Measurements from ENCODE around the gene FAM107A. TPM values are rescaled to one million over a fixed set of nuclear protein-coding genes. Genes with fewer than 3 reads are reported as not detected.

FAM107A gene
- total and polyA plus RNA-seq, 2 experiments from 2014 or later, result 1.0 to 1.1 TPM

DNA sequence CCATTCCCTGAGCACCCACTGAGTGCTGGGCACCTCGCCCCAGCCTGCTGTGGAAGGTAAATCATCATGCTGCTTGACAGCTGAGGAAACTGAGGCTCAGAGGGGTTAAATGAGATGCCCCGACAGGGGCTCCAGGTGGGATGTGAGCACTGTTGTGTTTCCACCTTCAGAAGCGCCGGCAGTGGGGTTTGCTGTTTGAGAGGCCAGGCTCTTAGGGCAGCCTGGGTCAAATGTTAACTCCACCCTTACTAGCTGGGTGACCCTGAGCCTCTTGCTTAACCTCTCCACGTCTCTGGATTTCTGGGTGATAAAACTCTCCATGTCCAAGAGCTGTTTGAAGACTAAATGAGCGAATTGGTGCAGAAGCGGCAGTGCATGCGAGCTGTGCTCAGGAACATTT is 46.3 kb upstream of the FAM107A start:
- Histone ChIP-seq H3K4me1 (ENCODE audit: insufficient read depth) (no peaks in the 10 kb centered on the region), H3K4me2 (no peak overlapping the region), H3F3A (replicated peaks; ENCODE audit: low read depth) (no peaks in the 10 kb centered on the region), H4K20me1 (replicated peaks; ENCODE audit: insufficient read depth) (no peaks in the 10 kb centered on the region), H3K36me3 (ENCODE audit: insufficient read depth) (no peaks in the 10 kb centered on the region), H3K79me2 (replicated peaks; ENCODE audit: insufficient read depth) (no peaks in the 10 kb centered on the region), H3K4me3 (no peak overlapping the region), H3K27me3 (ENCODE audit: insufficient read depth) (no peaks in the 10 kb centered on the region), H3K9me2 (ENCODE audit: insufficient read depth) (no peaks in the 10 kb centered on the region), H2AFZ (no peak overlapping the region), H3K27ac (ENCODE audit: low read depth) (no peak overlapping the region)
- peaks cover 5% of the 10 kb centered on the region for H3K27me3 Mint-ChIP-seq (ENCODE audit: insufficient read depth, low read depth, poor library complexity)
- ATAC-seq (no peak), DNase-seq (ENCODE audit: low spot score) (no peak)
- H3K9me3 Mint-ChIP-seq, result no peaks in the 10 kb centered on the region; the same call in 2 of the 3 replicates
- TF ChIP-seq JUNB (IDR thresholded peaks at IDR 0.05; ENCODE audit: unreplicated experiment) (no peak), EZH2 (IDR thresholded peaks at IDR 0.05; ENCODE audit: low read depth, unreplicated experiment) (no peak), EZH2phosphoT487 (IDR thresholded peaks at IDR 0.05; ENCODE audit: unreplicated experiment) (no peak), CREB1 (CRISPR knock-in tag; IDR thresholded peaks at IDR 0.05; ENCODE audit: low read depth) (no peak), POLR2AphosphoS5 (IDR thresholded peaks at IDR 0.05; ENCODE audit: low read depth) (no peak), ZNF114 (CRISPR knock-in tag; IDR thresholded peaks at IDR 0.05) (no peak), CTCF (conservative IDR thresholded peaks at IDR 0.05; ENCODE audit: low read depth in 2 of 2) (no peak), ZNF331 (CRISPR knock-in tag; IDR thresholded peaks at IDR 0.05; ENCODE audit: low read depth) (no peak)
- TF ChIP-seq, protein P1, sequence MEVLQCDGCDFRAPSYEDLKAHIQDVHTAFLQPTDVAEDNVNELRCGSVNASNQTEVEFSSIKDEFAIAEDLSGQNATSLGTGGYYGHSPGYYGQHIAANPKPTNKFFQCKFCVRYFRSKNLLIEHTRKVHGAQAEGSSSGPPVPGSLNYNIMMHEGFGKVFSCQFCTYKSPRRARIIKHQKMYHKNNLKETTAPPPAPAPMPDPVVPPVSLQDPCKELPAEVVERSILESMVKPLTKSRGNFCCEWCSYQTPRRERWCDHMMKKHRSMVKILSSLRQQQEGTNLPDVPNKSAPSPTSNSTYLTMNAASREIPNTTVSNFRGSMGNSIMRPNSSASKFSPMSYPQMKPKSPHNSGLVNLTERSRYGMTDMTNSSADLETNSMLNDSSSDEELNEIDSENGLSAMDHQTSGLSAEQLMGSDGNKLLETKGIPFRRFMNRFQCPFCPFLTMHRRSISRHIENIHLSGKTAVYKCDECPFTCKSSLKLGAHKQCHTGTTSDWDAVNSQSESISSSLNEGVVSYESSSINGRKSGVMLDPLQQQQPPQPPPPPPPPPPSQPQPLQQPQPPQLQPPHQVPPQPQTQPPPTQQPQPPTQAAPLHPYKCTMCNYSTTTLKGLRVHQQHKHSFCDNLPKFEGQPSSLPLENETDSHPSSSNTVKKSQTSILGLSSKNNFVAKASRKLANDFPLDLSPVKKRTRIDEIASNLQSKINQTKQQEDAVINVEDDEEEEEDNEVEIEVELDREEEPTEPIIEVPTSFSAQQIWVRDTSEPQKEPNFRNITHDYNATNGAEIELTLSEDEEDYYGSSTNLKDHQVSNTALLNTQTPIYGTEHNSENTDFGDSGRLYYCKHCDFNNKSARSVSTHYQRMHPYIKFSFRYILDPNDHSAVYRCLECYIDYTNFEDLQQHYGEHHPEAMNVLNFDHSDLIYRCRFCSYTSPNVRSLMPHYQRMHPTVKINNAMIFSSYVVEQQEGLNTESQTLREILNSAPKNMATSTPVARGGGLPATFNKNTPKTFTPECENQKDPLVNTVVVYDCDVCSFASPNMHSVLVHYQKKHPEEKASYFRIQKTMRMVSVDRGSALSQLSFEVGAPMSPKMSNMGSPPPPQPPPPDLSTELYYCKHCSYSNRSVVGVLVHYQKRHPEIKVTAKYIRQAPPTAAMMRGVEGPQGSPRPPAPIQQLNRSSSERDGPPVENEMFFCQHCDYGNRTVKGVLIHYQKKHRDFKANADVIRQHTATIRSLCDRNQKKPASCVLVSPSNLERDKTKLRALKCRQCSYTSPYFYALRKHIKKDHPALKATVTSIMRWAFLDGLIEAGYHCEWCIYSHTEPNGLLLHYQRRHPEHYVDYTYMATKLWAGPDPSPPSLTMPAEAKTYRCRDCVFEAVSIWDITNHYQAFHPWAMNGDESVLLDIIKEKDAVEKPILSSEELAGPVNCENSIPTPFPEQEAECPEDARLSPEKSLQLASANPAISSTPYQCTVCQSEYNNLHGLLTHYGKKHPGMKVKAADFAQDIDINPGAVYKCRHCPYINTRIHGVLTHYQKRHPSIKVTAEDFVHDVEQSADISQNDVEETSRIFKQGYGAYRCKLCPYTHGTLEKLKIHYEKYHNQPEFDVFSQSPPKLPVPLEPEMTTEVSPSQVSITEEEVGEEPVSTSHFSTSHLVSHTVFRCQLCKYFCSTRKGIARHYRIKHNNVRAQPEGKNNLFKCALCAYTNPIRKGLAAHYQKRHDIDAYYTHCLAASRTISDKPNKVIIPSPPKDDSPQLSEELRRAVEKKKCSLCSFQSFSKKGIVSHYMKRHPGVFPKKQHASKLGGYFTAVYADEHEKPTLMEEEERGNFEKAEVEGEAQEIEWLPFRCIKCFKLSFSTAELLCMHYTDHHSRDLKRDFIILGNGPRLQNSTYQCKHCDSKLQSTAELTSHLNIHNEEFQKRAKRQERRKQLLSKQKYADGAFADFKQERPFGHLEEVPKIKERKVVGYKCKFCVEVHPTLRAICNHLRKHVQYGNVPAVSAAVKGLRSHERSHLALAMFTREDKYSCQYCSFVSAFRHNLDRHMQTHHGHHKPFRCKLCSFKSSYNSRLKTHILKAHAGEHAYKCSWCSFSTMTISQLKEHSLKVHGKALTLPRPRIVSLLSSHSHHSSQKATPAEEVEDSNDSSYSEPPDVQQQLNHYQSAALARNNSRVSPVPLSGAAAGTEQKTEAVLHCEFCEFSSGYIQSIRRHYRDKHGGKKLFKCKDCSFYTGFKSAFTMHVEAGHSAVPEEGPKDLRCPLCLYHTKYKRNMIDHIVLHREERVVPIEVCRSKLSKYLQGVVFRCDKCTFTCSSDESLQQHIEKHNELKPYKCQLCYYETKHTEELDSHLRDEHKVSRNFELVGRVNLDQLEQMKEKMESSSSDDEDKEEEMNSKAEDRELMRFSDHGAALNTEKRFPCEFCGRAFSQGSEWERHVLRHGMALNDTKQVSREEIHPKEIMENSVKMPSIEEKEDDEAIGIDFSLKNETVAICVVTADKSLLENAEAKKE (CRISPR knock-in tag; IDR thresholded peaks at IDR 0.05), result no peak
- TF ChIP-seq, protein P2, sequence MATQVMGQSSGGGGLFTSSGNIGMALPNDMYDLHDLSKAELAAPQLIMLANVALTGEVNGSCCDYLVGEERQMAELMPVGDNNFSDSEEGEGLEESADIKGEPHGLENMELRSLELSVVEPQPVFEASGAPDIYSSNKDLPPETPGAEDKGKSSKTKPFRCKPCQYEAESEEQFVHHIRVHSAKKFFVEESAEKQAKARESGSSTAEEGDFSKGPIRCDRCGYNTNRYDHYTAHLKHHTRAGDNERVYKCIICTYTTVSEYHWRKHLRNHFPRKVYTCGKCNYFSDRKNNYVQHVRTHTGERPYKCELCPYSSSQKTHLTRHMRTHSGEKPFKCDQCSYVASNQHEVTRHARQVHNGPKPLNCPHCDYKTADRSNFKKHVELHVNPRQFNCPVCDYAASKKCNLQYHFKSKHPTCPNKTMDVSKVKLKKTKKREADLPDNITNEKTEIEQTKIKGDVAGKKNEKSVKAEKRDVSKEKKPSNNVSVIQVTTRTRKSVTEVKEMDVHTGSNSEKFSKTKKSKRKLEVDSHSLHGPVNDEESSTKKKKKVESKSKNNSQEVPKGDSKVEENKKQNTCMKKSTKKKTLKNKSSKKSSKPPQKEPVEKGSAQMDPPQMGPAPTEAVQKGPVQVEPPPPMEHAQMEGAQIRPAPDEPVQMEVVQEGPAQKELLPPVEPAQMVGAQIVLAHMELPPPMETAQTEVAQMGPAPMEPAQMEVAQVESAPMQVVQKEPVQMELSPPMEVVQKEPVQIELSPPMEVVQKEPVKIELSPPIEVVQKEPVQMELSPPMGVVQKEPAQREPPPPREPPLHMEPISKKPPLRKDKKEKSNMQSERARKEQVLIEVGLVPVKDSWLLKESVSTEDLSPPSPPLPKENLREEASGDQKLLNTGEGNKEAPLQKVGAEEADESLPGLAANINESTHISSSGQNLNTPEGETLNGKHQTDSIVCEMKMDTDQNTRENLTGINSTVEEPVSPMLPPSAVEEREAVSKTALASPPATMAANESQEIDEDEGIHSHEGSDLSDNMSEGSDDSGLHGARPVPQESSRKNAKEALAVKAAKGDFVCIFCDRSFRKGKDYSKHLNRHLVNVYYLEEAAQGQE (IDR thresholded peaks at IDR 0.05; ENCODE audit: unreplicated experiment), result no peak
- H3K4me1 Mint-ChIP-seq, result no peaks in the 10 kb centered on the region; the same call in 2 of the 3 replicates
- no peak overlapping the region for H3K27ac Mint-ChIP-seq
- no peaks in the 10 kb centered on the region for H3K36me3 Mint-ChIP-seq (ENCODE audit: low read depth)
- no peak overlapping the region for H3K4me3 Mint-ChIP-seq
